DOHH2 (cell line): ENCODE measurements around the gene POPDC2.

ENCODE experiments used
- CTCF ChIP-seq: fragments of 200-600 bp; sonication (generic); IDR thresholded peaks from one replicate; pipeline ENCODE4 v1.5.1; 2014; ENCODE audit warnings: antibody characterized with exemption, mild to moderate bottlenecking, low read depth, low read length; ENCODE audit not compliant: poor library complexity, severe bottlenecking
- EZH2phosphoT487 ChIP-seq: fragments of 200-600 bp; sonication (generic); IDR thresholded peaks from 2 replicates; pipeline ENCODE4 v1.6.1; 2017; ENCODE audit warnings: borderline replicate concordance, mild to moderate bottlenecking, antibody characterized with exemption, low read length, moderate library complexity, mixed read lengths

DNA sequence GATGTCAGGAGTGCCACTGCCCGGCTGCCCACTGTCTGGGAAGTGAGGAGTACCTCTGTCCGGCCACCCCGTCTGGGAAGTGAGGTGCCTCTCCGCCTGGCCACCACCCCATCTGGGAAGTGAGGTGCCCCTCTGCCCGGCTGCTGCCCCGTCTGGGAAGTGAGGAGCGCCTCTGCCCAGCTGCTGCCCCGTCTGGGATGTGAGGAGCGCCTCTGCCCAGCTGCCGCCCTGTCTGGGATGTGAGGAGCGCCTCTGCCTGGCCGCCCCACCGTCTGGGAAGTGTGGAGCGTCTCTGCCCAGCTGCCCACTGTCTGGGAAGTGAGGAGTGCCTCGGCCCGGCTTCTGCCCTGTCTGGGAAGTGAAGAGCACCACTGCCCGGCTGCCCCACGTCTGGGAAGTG is 13.5 kb upstream of the POPDC2 start:
- TF ChIP-seq CTCF: no peak
- no peak for TF ChIP-seq EZH2phosphoT487
